Brain microvascular endothelial cell (primary cell): Measurements from ENCODE around the gene EFR3B.

ENCODE experiments used
- DNase-seq: peaks from one replicate; pipeline ENCODE4 v3.0.0-alpha.2; 2020
- H3K27ac ChIP-seq: fragments of 250-450 bp; sonication (Bioruptor Pico); 2 replicates; pipeline ENCODE4 v1.5.1; 2020; ENCODE audit warnings: mild to moderate bottlenecking, moderate library complexity
- H3K27me3 ChIP-seq: fragments of 250-450 bp; sonication (Bioruptor Pico); replicated peaks from 2 replicates; pipeline ENCODE4 v1.5.1; 2020; ENCODE audit warnings: mild to moderate bottlenecking
- H3K36me3 ChIP-seq: fragments of 250-450 bp; sonication (Bioruptor Pico); replicated peaks from 2 replicates; pipeline ENCODE4 v1.5.1; 2020; ENCODE audit warnings: mild to moderate bottlenecking
- H3K4me3 ChIP-seq: 2 replicates; pipeline ENCODE4 v1.5.1; 2011; ENCODE audit warnings: low read depth, mild to moderate bottlenecking, control low read depth, low read length, moderate library complexity
- in situ Hi-C: cut with HindIII; loops from 2 replicates; pipeline ENCODE4 v1.10.0; 2017; ENCODE audit warnings: low sequenced_read_pairs, low pct_ligation_motif_present
- TF ChIP-seq, protein P1 (sequence below): IDR thresholded peaks from 2 replicates; pipeline ENCODE4 v1.5.1; 2011; ENCODE audit warnings: low read depth, mild to moderate bottlenecking, moderate library complexity, low read length, control low read depth, inconsistent platforms; ENCODE audit errors: missing control alignments

Gene EFR3B

DNA sequence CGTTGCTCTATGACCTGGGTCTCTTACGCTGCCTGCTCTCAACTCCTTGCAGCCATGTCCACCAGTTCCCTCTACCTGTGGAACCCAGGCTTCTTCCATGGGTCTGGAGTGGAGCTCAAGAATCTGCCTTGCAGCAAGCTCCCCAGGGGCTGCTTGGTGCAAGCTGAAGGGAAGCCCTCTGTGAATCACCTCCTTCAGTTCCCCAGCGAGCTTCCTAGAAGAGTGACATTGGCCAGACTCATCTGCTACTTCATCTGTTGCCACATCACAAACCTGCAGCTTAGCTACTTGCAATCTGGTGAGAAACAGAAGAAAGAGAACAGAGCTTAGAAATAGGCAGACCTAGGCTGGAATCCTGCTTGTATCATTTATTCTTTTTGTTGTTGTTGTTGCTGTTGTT lies 9.8 kb upstream of the EFR3B start:
- TF ChIP-seq, protein P1, sequence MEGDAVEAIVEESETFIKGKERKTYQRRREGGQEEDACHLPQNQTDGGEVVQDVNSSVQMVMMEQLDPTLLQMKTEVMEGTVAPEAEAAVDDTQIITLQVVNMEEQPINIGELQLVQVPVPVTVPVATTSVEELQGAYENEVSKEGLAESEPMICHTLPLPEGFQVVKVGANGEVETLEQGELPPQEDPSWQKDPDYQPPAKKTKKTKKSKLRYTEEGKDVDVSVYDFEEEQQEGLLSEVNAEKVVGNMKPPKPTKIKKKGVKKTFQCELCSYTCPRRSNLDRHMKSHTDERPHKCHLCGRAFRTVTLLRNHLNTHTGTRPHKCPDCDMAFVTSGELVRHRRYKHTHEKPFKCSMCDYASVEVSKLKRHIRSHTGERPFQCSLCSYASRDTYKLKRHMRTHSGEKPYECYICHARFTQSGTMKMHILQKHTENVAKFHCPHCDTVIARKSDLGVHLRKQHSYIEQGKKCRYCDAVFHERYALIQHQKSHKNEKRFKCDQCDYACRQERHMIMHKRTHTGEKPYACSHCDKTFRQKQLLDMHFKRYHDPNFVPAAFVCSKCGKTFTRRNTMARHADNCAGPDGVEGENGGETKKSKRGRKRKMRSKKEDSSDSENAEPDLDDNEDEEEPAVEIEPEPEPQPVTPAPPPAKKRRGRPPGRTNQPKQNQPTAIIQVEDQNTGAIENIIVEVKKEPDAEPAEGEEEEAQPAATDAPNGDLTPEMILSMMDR, result no peak
- in situ Hi-C loops, result no loop called here
- peak; percentile 3 for DNase-seq
- no peaks in the 10 kb centered on the region for H3K36me3 ChIP-seq
- H3K27ac ChIP-seq, result no peak overlapping the region
- no peak overlapping the region for H3K4me3 ChIP-seq
- peaks cover 2% of the 10 kb centered on the region for H3K27me3 ChIP-seq

DNA sequence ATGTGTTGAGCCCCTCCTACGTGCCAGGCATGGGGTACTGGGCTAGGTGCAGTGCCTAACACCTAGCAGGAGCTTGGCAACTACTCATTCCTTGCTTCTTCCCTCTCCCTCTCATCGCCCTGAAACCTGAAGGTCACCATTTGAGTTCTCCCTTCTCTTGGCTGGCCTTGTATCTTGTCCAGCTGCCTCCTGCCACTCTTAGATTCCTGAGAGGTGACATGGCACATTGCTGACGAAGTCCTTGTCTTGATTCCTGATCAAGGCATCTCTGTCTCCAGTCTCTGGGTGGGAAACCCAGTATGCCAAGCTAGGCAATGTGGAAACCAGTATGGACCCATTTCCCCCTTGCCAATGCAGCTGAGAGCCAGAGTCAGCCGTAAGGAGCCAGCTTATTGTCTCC lies 9.0 kb upstream of the EFR3B start:
- Histone ChIP-seq H3K4me3 (no peak overlapping the region), H3K36me3 (no peaks in the 10 kb centered on the region), H3K27me3 (peaks cover 2% of the 10 kb centered on the region), H3K27ac (no peak overlapping the region)
- no peak for DNase-seq
- TF ChIP-seq, protein P1, result no peak
- in situ Hi-C loops, result no loop called here

DNA sequence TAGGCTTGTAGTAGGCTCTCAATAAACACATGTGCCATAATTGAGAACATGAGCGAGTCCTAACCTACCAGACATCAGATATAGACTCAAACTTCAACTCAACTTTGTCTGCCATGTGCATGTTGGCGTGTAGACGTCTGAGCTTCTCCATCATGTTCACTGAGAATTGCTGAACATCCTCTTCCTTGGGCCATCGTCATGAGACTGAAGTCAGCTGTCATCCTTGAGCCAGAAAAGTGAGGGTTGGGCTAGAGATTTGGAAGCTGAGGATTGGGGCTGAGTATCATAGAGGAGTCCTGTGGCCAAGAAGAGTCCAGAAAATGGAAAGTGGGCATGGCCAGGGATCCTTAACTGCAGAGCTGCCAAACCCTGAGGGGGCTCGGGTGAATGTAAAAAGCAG lies 7.8 kb upstream of the EFR3B start:
- DNase-seq, result no peak
- Histone ChIP-seq H3K4me3 (no peak overlapping the region), H3K27me3 (peaks cover 2% of the 10 kb centered on the region), H3K27ac (no peak overlapping the region), H3K36me3 (no peaks in the 10 kb centered on the region)
- TF ChIP-seq, protein P1, result no peak
- in situ Hi-C loops, result no loop called here

DNA sequence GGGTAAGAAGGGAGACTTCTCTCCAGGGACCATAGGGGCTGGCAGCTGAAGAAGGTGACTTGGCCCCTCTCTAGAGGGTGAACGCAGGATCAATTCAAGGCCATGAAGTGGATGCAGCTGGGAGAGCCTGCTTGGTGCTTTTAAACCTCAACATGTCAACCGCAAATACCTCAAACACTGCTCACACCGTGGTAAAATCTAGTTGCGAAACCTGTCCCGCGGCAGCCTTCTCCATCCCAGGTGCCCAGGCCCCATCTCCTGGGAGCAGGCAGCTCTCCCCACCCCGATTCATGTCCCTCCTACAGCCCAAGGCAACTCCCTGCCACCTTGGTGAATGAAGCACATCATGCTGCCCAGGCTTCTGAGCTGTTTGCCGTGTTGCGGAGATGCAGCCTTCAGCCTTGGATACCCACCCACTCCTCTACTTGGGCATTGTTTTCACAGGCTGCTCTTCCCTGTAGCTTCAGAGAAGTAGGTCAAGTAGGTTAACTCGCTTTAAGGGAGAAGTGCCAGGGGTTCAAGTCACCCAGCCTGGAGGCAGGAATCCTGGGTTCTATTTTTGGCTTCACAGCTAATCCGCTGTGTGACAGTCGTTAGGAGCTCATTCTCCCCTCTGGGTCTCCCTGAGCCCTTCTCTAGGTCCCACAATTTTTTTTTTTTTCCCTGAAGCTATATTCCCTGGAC lies 6.2 kb upstream of the EFR3B start:
- DNase-seq, result no peak
- H3K27ac ChIP-seq, result no peak overlapping the region
- no peaks in the 10 kb centered on the region for H3K36me3 ChIP-seq
- H3K4me3 ChIP-seq, result no peak overlapping the region
- TF ChIP-seq, protein P1, result no peak
- in situ Hi-C loops, result no loop called here
- peaks cover 2% of the 10 kb centered on the region for H3K27me3 ChIP-seq

DNA sequence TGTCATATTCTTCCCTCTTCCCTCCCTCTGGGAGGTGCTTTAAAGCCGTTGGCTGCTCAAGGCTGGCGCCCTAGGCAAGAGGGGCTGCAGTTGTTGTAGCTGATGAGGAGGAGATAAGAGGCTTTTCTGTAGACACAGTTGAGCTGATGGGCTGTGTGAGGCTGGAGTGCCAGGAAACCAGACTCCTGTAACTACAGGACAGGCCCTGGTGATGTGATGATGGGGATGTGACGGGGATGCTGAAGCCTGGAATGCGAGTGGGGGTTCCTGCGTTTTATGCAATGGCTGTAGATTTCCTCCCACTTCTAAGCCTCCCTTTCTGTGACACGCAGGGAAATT lies 5.7 kb upstream of the EFR3B start:
- peaks cover 2% of the 10 kb centered on the region for H3K27me3 ChIP-seq

More for the DNA sequence above, 5.7 kb upstream of the EFR3B start:
- H3K36me3 ChIP-seq, result no peaks in the 10 kb centered on the region
- no peak for DNase-seq
- TF ChIP-seq, protein P1, result no peak
- H3K4me3 ChIP-seq, result no peak overlapping the region
- H3K27ac ChIP-seq, result no peak overlapping the region
- in situ Hi-C loops, result no loop called here
